Natural killer cell (primary cell): ENCODE measurements around the gene LAGE3. TPM values are rescaled to one million over a fixed set of nuclear protein-coding genes. Genes with fewer than 3 reads are reported as not detected.

Experiments used
- ATAC-seq, 3 donors: fragments of 150-1000 bp in 2 of 3; fragments of 200-7000 bp in 1 of 3; cut with Tn5 transposase; 1 replicate in 1 of 3; 2 replicates in 2 of 3; pipeline ENCODE4 v1.10.0; 2021; ENCODE audit warnings: mild to moderate bottlenecking in 2 of 3, moderate library complexity in 2 of 3
- DNase-seq, 2 donors: peaks; one replicate each; pipeline versions ENCODE4 v3.0.0 to v3.0.0-alpha.2; 2013 to 2021; ENCODE audit warnings: mixed read lengths in 1 of 2
- H3K27ac ChIP-seq: one replicate; pipeline ENCODE4 v1.5.1; 2013; ENCODE audit warnings: mild to moderate bottlenecking, low read length
- H3K27me3 ChIP-seq: one replicate; pipeline ENCODE4 v1.6.1; 2013; ENCODE audit warnings: low read length; ENCODE audit not compliant: control insufficient read depth, insufficient read depth
- H3K36me3 ChIP-seq: one replicate; pipeline ENCODE4 v1.6.1; 2013; ENCODE audit warnings: low read length; ENCODE audit not compliant: control insufficient read depth, insufficient read depth
- H3K4me1 ChIP-seq: one replicate; pipeline ENCODE4 v1.6.1; 2013; ENCODE audit warnings: low read length; ENCODE audit not compliant: control insufficient read depth, insufficient read depth
- H3K4me3 ChIP-seq: one replicate; pipeline ENCODE4 v1.5.1; 2013; ENCODE audit warnings: low read length
- H3K9me3 ChIP-seq: one replicate; pipeline ENCODE4 v1.6.1; 2013; ENCODE audit warnings: low read length; ENCODE audit not compliant: control insufficient read depth, insufficient read depth
- H3K27ac Mint-ChIP-seq, 2 donors: one replicate each; pipeline ENCODE4 v1.8.0; 2022; ENCODE audit warnings: mild to moderate bottlenecking in 2 of 2, mixed read lengths in 2 of 2, moderate library complexity in 1 of 2
- H3K27me3 Mint-ChIP-seq, 2 donors: one replicate each; pipeline ENCODE4 v1.8.0; 2022; ENCODE audit warnings: low read depth in 2 of 2, mixed read lengths in 2 of 2
- H3K36me3 Mint-ChIP-seq: one replicate; pipeline ENCODE4 v1.8.0; 2022; ENCODE audit warnings: mixed read lengths
- H3K4me1 Mint-ChIP-seq, 2 donors: one replicate each; pipeline ENCODE4 v1.8.0; 2022; ENCODE audit warnings: mixed read lengths in 2 of 2
- H3K4me3 Mint-ChIP-seq: one replicate; pipeline ENCODE4 v1.8.0; 2022; ENCODE audit warnings: mild to moderate bottlenecking, moderate library complexity, mixed read lengths
- H3K9me3 Mint-ChIP-seq, 2 donors: one replicate each; pipeline ENCODE4 v1.8.0; 2022; ENCODE audit warnings: mixed read lengths in 2 of 2
- WGBS: methylation state at CpG from one replicate; pipeline ENCODE4 v1.1.7; 2013; ENCODE audit warnings: missing lambda C conversion rate; ENCODE audit not compliant: insufficient coverage; 5-methylcytosine and 5-hydroxymethylcytosine counted together
- intact Hi-C: fragments of 100-400 bp; cut with micrococcal nuclease; formaldehyde crosslinking; loops from one replicate; pipeline ENCODE4 v1.14.2; 2022
- total RNA-seq, 4 donors: library from RNA; stranded (reverse); fragments of 120-200 nt in 1 of 4; gene quantifications; one replicate each; pipeline versions ENCODE4 v1.2.3 to v1.2.4, GENCODE V29; 2013 to 2022
- TF ChIP-seq, protein P1 (sequence below): fragments of 200-600 bp; IDR thresholded peaks from one replicate; pipeline ENCODE4 v1.8.0; 2022; ENCODE audit warnings: antibody characterized with exemption

LAGE3 gene
- total RNA-seq, 3 donors from 2014 or later (not counting 1 experiment from before 2014, with no cell fraction given), result 10.8 to 12.5 (median 10.9) TPM

DNA sequence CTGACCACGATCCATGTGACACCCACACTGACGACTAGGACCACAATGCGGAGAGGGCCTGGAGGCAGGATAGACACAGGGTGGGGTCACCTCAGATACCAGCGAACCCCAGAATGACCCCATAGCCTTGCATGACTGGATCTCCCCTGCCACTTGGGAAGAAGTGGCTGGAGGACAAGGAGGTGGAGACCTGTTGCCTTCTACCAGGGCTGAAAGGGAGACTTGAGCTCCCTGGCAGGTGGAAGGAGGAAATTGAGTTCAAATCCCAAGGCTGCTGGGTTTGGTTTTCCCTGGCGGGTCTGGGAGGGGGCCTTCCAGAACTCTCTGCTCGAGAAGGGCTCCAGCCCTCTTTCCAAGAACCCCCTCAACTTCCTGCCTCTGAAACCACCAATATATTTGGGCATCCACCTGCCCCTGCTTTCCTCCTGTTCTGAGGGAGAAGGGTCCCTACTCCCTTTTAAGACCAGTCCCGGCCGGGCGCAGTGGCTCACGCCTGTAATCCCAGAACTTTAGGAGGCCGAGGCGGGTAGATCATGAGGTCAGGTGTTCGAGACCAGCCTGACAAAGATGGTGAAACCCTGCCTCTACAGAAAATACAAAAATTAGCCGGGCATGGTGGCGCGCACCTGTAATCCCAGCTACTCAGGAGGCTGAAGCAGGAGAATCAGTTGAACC, 33.9 kb upstream of the LAGE3 start:
- H3K4me3 Mint-ChIP-seq, result no peak overlapping the region
- no peaks in the 10 kb centered on the region for H3K27me3 Mint-ChIP-seq
- peak overlapping the region in 1 of 2 donors; percentile 72 for H3K27ac Mint-ChIP-seq
- intact Hi-C loops, result no loop called here
- Histone ChIP-seq H3K27ac (no peak overlapping the region), H3K27me3 (no peaks in the 10 kb centered on the region), H3K4me1 (peaks cover 30% of the 10 kb centered on the region), H3K4me3 (no peak overlapping the region), H3K9me3 (no peaks in the 10 kb centered on the region), H3K36me3 (no peaks in the 10 kb centered on the region)
- H3K9me3 Mint-ChIP-seq, result no peaks in the 10 kb centered on the region
- ATAC-seq (no peak), DNase-seq (no peak)
- no peaks in the 10 kb centered on the region for H3K36me3 Mint-ChIP-seq
- peaks cover 13 to 28% of the 10 kb centered on the region in 2 donors for H3K4me1 Mint-ChIP-seq
- TF ChIP-seq, protein P1, sequence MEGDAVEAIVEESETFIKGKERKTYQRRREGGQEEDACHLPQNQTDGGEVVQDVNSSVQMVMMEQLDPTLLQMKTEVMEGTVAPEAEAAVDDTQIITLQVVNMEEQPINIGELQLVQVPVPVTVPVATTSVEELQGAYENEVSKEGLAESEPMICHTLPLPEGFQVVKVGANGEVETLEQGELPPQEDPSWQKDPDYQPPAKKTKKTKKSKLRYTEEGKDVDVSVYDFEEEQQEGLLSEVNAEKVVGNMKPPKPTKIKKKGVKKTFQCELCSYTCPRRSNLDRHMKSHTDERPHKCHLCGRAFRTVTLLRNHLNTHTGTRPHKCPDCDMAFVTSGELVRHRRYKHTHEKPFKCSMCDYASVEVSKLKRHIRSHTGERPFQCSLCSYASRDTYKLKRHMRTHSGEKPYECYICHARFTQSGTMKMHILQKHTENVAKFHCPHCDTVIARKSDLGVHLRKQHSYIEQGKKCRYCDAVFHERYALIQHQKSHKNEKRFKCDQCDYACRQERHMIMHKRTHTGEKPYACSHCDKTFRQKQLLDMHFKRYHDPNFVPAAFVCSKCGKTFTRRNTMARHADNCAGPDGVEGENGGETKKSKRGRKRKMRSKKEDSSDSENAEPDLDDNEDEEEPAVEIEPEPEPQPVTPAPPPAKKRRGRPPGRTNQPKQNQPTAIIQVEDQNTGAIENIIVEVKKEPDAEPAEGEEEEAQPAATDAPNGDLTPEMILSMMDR, result no peak
- 96% methylated on average over 11 of the region's 16 CpGs for WGBS

DNA sequence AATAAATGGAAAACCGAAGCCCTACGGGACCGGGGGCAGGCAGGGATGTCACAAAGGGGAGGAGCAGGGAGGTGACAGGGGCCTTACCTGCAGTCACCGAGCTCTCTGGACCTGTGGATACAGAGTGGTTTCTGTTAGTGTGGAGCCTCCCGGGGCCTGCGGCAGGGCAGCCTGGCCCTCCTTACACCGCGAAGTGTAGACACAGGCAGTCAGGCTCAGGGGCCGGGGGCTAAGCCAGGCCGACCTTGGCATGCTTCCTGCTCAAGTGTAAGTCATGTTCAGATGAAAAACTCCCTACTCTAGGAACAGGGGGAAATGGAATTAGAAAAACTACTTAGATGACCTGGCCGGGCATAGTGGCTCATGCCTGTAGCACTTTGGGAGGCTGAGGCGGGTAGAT, 32.7 kb upstream of the LAGE3 start:
- no peaks in the 10 kb centered on the region for H3K27me3 ChIP-seq
- Mint-ChIP-seq H3K4me3 (no peak overlapping the region), H3K9me3 (no peaks in the 10 kb centered on the region), H3K36me3 (no peaks in the 10 kb centered on the region), H3K27ac (peak overlapping the region; percentile 35 to 66), H3K4me1 (peaks cover 12 to 26% of the 10 kb centered on the region in 2 donors), H3K27me3 (no peaks in the 10 kb centered on the region)
- peak overlapping the region; percentile 42 for H3K27ac ChIP-seq
- intact Hi-C loops, result no loop called here
- TF ChIP-seq, protein P1, result no peak
- WGBS, result 26% methylated on average over 8 of the region's 12 CpGs
- H3K4me1 ChIP-seq, result peaks cover 24% of the 10 kb centered on the region
- H3K4me3 ChIP-seq, result no peak overlapping the region
- no peaks in the 10 kb centered on the region for H3K36me3 ChIP-seq
- no peak for ATAC-seq
- H3K9me3 ChIP-seq, result no peaks in the 10 kb centered on the region
- no peak for DNase-seq

DNA sequence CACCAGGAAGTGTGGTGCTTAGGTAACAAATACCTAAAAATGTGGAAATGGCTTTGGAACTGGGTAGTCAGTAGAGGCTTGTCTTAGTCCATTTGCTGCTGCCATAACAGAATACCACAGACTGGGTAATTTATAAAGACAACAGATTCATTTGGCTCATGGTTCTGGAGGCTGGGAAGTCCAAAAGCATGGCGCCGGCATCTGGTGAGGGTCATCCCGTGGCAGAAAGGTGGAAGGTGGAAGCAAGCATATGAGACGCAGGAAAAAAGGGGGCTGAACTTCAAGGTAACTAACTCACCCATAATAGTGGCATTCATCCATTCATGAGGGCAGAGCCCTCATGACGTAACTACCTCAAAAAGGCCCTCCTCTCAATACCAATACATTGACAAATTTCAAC, 30.4 kb upstream of the LAGE3 start:
- peaks cover 0 to 14% of the 10 kb centered on the region in 2 donors for H3K4me1 Mint-ChIP-seq
- ATAC-seq (no peak), DNase-seq (no peak)
- H3K27me3 ChIP-seq, result no peaks in the 10 kb centered on the region
- TF ChIP-seq, protein P1, result no peak
- no peak overlapping the region for H3K27ac ChIP-seq
- no peak overlapping the region for H3K4me3 Mint-ChIP-seq
- no peak overlapping the region for H3K4me3 ChIP-seq
- peaks cover 10% of the 10 kb centered on the region for H3K4me1 ChIP-seq
- no peaks in the 10 kb centered on the region for H3K27me3 Mint-ChIP-seq
- WGBS, result no CpG with 5 or more reads among the region's 5 CpGs
- no peaks in the 10 kb centered on the region for H3K36me3 Mint-ChIP-seq
- intact Hi-C loops, result no loop called here
- peaks cover 3% of the 10 kb centered on the region for H3K36me3 ChIP-seq
- H3K27ac Mint-ChIP-seq, result no peak overlapping the region
- no peaks in the 10 kb centered on the region for H3K9me3 Mint-ChIP-seq
- H3K9me3 ChIP-seq, result no peaks in the 10 kb centered on the region

DNA sequence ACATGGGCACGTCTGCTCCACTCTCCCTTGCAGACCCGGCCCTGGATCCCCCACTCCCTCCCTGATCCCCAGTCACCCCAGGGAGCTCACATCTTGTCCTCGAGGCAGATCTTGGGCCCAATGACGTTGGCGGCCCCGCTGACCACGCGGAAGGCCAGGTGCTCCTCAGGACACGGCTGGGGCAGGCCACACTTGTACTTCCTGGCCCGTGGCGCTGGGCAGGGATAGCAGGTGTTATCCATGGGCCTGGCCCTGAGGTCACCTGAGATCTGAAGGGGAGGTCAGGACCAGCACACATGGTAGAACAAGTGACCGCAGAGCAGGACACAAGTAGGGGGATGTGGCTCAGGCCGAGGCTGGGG, 29.3 kb upstream of the LAGE3 start:
- no peaks in the 10 kb centered on the region for H3K9me3 Mint-ChIP-seq
- peaks cover 0 to 6% of the 10 kb centered on the region in 2 donors for H3K4me1 Mint-ChIP-seq
- Histone ChIP-seq H3K27me3 (no peaks in the 10 kb centered on the region), H3K27ac (no peak overlapping the region), H3K36me3 (peaks cover 3% of the 10 kb centered on the region), H3K4me1 (peaks cover 10% of the 10 kb centered on the region), H3K4me3 (no peak overlapping the region), H3K9me3 (no peaks in the 10 kb centered on the region)
- H3K27me3 Mint-ChIP-seq, result no peaks in the 10 kb centered on the region
- ATAC-seq (no peak), DNase-seq (no peak)
- TF ChIP-seq, protein P1, result no peak
- intact Hi-C loops, result no loop called here
- H3K27ac Mint-ChIP-seq, result no peak overlapping the region
- H3K4me3 Mint-ChIP-seq, result no peak overlapping the region
- 95% methylated on average over 13 of the region's 13 CpGs for WGBS
- no peaks in the 10 kb centered on the region for H3K36me3 Mint-ChIP-seq
